Jurkat, Clone E6-1 (cell line): ENCODE results near the gene INPP5K. TPM values are rescaled to one million over a fixed set of nuclear protein-coding genes. Genes with fewer than 3 reads are reported as not detected.
"Not testable (repeated sequence)": the region's sequence is repeated elsewhere in the genome, so short reads cannot be mapped to it uniquely, and the experiment has no call there.

Experiments used
- DNase-seq: peaks from one replicate; pipeline ENCODE4 v3.0.0-alpha.2; 2011; ENCODE audit warnings: low read depth, low spot score
- H3K4me3 ChIP-seq: 2 replicates; pipeline ENCODE4 v1.5.1; 2011; ENCODE audit warnings: mild to moderate bottlenecking, low read length, control low read depth, moderate library complexity
- polyA plus RNA-seq: library from polyadenylated mRNA; unstranded; fragments of >200 nt; gene quantifications from one replicate; pipeline ENCODE4 v1.2.1, GENCODE V29; 2012; ENCODE audit warnings: missing spikeins; ENCODE audit not compliant: insufficient read length, insufficient read depth

Gene INPP5K
- polyA plus RNA-seq = 21.4 TPM

GRCh38 chr17:1516388-1517161 is at the start of gene INPP5K:
INPP5K (minus strand) TSS chr17:1516612; CDS start chr17:1516499, 113 bp downstream.
- peak within 1 kb of the TSS; percentile 95 for H3K4me3 ChIP-seq
- peak; percentile 97 for DNase-seq

GRCh38 chr17:1565877-1566276 is 49.5 kb upstream of the INPP5K start:
- H3K4me3 ChIP-seq = no peak overlapping the region

GRCh38 chr17:1563786-1564613 is 47.6 kb upstream of the INPP5K start:
- no peak overlapping the region for H3K4me3 ChIP-seq
- no peak for DNase-seq

More at GRCh38 chr17:1565877-1566276, 49.5 kb upstream of the INPP5K start:
- no peak for DNase-seq

DNA sequence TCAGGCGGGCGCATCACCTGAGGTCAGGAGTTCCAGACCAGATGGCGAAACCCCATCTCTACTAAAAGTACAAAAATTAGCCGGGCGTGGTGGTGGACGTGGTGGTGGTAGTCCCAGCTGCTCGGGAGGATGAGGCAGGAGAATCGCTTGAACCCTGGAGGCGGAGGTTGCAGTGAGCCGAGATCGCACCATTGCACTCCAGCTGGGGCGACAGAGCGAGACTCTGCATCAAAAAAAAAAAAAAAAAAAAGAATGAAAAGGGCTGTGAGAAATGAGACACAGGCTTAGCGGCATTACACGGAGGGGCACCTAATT is 47.0 kb upstream of the INPP5K start:
- DNase-seq = not testable (repeated sequence)
- peak overlapping the region; percentile 54; the same call in 1 of the 2 replicates for H3K4me3 ChIP-seq

- DNase-seq = no peak
- peak overlapping the region; percentile 64 for H3K4me3 ChIP-seq
Observed at GRCh38 chr17:1562176-1562643, 45.8 kb upstream of the INPP5K start.

GRCh38 chr17:1561420-1562175 is 45.2 kb upstream of the INPP5K start:
- DNase-seq = no peak
- H3K4me3 ChIP-seq = peak overlapping the region; percentile 64

GRCh38 chr17:1560858-1561355 is 44.5 kb upstream of the INPP5K start:
- DNase-seq = no peak
- peak overlapping the region; percentile 64 for H3K4me3 ChIP-seq

- no peak overlapping the region for H3K4me3 ChIP-seq
- no peak for DNase-seq
Observed at GRCh38 chr17:1560101-1560857, 43.9 kb upstream of the INPP5K start.

GRCh38 chr17:1559047-1560043 is 42.9 kb upstream of the INPP5K start:
- no peak for DNase-seq
- no peak overlapping the region for H3K4me3 ChIP-seq

GRCh38 chr17:1558401-1558800 is 42.0 kb upstream of the INPP5K start:
- no peak for DNase-seq
- no peak overlapping the region for H3K4me3 ChIP-seq

- H3K4me3 ChIP-seq = no peak overlapping the region
- no peak for DNase-seq
Observed at GRCh38 chr17:1557355-1558095, 41.1 kb upstream of the INPP5K start.

DNA sequence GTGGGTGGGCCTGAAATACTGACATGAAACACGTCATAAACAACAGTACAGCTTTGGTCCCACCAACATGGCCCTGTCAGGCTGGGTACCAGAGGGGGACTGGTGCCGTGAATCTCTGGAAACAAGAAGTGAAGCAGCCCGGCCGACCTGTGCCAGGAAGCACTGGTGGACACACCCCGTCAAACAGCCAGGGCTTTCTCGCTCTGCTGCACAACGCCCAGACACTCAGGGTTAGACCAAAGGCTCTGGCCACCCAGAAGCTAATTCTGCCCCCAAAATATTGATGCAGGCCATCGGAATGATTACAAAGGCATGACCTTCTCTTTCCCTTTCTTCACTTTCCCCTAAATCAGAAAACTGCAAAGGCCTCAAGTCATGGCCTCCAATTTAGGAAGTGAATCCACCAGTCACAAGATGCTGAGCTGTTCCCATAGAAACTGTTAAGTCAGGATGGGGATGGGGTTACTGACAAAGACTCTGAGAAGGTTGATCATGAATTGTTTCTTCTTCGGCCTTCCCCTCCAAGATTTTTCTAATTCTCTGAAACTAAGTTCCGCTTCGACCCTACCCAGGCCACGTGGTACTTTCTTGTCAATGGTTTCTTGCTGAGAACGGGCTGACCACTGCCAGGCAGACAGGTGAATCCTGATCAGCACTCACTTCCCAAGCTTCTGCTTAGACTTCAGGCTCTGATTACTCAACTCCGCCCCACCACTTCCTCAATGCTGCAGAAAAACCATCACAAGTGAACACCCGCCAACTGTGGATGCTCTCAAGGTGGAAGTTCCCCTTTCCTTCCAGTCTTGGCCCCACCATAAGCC is 39.4 kb upstream of the INPP5K start:
- H3K4me3 ChIP-seq = no peak overlapping the region
- no peak for DNase-seq

DNA sequence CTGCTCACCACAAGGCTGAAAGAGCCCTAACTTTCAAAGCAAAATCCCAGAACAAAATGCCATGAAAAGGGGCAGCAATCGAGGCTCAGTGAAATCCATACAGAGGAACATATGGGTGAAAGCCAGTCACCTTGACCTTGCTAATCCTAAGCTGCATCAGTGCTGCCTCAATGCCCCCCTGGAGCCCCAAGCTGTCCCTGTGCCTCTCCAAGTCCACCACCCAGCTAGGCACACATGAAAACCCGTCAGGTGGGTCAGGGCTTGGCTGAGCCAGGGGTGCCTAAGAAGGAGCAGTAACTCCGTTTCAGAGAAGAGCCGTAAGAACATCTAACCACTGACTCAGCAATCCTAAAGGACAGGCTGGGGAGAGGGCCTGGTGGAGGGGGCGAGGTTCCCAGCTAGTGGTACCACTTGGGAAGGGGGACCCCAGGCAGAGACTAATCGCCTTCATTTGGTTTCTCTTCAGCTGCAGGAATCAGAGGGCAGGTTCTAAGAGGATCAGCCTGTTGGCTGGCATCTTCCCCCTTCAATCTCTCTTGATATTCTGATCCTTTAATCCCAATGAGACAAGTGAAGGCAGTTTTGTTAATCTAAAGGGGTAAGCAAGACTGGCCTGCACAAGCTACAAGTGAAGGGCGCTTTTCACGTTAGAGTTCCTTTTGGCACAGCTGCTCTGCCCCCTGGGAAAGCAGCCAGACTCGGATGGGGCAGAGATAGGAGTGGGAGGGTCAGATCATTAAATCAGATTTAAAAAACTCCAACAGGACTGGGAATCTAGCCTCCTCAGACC is 38.5 kb upstream of the INPP5K start:
- H3K4me3 ChIP-seq = no peak overlapping the region
- DNase-seq = no peak

GRCh38 chr17:1553354-1554266 is 37.2 kb upstream of the INPP5K start:
- no peak overlapping the region for H3K4me3 ChIP-seq
- no peak for DNase-seq
